Hepatic stellate cell (primary cell): ENCODE measurements around the gene CLRN2.
A peak's percentile ranks its signal among the peaks of the same experiment; 100 is the strongest.
"Not testable (repeated sequence)": the region's sequence is repeated elsewhere in the genome, so short reads cannot be mapped to it uniquely, and the experiment has no call there.

ENCODE experiments used
- DNase-seq: peaks from one replicate; pipeline ENCODE4 v3.0.0; 2011; ENCODE audit warnings: low spot score

Gene CLRN2

GRCh38 chr4:17545374-17546140 is 30.6 kb downstream of the CLRN2 start:
- DNase-seq: no peak

- no peak for DNase-seq
Observed at GRCh38 chr4:17546222-17546621, 31.3 kb downstream of the CLRN2 start.

DNA sequence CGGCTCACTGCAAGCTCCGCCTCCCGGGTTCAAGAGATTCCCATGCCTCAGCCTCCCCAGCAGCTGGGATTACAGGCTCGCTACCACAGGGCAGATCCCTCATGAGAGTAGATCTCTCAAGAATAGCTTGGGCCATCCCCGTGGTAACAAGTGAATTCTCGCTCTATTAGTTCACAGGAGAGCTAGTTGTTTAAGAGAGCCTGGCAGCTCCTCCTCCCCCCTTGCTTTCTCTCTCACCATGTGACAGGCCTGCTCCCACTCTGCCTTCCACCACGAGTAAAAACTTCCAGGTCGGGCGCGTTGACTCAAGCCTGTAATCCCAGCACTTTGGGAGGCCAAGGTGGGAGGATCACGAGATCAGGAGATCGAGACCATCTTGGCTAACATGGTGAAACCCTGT is 31.7 kb downstream of the CLRN2 start:
- no peak for DNase-seq

DNA sequence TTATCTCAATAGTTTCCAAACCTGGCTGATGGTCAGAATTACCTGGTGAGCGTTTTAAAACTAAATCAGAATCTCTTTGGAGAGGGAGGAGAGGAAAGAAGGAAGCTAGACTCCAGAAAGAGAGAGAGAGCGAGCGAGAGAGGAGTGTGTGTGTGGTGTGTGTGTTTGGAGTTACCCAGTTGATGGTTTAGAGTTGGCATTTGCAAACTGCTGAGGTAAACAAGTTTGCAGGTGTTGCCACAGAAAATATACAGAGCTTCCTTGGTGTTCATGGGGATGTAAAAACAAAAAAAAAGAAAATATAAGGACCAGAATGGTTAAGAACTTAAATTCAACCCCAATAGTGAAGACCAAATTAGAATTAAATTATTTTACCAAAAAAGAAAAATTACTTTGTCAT is 35.6 kb downstream of the CLRN2 start:
- no peak for DNase-seq

DNA sequence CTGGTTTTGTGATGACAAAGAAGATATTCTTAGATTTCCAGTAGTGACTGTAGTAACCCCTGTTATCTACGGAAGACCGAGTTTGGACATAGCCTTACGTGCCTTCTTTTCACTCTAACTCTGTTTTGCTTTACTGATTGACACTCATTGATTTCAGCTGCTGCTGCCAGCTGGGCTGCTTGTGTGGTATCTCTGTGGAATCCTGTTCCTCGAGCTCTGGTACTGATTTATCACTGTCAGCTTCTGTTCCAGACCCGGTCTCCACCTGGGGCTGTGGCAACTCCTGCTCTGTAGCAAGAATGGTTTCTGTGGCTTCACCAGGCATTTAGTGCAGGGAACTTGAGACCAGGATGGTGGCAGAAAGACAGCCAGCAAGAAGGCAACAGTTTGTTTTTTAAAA is 37.5 kb downstream of the CLRN2 start:
- no peak for DNase-seq

DNA sequence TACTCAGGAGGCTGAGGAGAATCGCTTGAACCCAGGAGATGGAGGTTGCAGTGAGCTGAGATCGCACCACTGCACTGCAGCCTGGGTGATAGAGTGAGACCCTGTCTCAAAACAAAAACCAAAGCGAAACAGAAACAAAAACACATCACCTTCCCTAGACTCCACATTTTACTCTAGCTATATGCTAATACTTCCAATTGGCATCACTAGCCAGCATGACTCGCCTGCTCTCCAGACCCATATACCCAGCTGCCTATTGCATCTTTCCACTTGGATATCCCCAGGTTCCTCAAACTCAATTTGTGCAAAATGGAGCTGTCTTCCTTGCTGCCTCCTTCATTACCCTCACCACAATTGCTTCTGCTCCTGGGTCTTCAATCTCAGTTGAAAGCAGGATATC is 39.6 kb downstream of the CLRN2 start:
- no peak for DNase-seq

- DNase-seq: no peak
Observed at GRCh38 chr4:17556498-17556897, 41.5 kb downstream of the CLRN2 start.

DNA sequence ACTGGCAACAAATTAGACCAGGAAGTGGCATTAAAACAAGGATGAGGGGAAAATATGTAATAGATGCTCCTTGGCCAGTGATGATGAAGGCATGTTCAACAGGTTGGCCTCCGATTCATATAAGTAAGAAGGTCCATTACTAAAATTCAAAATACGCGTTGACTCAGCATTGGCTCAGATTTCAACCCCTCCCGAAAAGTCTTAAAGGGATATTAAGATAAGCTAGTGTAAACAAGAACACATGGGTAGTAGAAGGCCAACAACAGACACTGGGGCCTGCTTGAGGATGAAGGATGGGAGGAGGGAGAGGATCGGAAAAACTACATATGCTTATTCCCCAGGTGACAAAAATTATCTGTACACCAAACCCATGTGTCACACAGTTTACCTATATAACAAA is 42.9 kb downstream of the CLRN2 start:
- no peak for DNase-seq

DNA sequence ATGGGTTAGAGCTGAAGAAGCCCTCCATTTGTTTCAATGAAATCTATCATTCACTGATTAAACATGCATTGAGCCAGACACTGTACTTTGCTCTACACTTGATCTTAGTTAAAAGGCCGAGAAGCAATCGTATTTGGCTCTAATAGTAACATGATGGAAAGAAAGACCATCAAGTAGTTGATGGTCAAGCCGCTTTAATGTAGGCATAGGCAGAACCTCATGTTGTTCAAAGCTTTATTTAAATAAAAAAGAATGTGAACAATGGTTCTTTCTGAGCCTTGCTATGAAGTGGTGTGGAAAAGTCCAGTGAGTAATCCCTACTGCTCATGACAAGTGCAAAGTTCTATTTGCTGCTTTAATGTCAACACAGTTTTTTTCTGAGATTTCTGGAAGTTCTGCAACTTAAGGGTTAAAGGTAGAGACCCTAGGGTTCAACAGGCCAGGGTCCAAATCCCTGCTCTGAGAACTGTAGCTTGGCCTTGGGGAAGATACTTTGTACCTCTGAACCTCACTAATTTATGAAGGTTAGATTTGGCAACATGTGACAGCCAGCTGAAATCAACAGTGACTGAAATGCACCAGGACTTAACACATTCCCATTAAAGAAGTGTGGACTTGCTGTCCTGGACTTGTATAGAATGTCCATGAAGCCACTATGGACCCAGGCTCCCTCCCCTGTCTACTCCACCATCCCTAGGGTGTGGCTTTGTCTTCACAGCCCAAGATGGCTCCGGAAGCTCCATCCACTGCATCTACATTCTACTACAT is 44.2 kb downstream of the CLRN2 start:
- no peak for DNase-seq

DNA sequence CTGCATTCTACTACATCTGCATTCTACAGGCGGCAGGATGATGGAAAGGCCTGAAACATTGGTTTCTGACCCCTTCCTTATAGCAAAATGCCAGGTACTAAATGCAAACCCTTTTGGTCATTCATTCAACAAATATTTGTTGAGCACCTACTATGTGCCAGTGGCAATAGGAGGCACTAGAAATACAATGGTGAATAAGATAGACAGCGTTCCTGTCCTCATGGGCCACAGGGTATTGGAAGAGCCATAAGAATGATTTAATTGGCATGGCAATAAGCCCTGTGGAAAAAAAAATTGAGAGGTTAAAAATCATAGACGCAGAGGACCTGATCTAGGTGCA is 44.7 kb downstream of the CLRN2 start:
- no peak for DNase-seq

- no peak for DNase-seq
Observed at GRCh38 chr4:17560065-17560673, 45.2 kb downstream of the CLRN2 start.

GRCh38 chr4:17561195-17561909 is 46.4 kb downstream of the CLRN2 start:
- peak; percentile 26 for DNase-seq

DNA sequence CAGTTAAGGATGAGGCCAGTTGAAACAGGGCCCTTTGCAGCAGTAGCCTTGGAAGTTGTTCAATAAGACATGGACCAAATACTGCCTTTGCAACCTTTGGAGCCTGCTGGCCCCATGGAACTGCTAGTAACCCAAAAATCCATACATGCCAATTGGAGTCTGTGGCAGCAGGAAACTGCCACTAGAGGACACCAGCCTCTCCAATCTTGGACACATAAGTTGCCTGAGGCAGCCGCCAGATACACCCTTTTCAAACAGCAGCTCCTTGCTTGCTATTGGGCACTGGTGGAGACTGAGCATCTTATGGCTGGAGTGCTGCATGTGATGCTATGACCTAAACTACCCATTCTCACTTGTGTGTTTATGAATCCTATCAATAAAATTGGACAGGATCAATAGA is 47.2 kb downstream of the CLRN2 start:
- DNase-seq: no peak

DNA sequence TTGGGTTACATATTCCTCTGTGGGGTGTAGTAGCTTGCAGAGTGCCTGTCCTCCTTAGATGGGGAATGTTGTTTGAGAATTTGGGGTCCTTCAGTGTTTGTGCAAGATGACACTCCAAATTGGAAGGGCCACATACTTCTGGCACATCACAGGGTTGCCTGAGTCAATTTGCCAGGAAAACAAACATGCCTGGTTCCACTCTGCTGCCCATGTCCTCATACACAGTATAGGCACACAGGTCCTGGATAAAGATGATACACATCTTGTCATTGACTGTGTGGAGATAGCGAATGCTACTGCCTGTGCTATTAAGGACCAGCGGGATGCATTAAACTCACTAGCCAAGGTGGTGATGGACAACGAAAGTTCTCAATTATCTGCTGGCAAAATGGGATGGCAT is 50.9 kb downstream of the CLRN2 start:
- DNase-seq: no peak

DNA sequence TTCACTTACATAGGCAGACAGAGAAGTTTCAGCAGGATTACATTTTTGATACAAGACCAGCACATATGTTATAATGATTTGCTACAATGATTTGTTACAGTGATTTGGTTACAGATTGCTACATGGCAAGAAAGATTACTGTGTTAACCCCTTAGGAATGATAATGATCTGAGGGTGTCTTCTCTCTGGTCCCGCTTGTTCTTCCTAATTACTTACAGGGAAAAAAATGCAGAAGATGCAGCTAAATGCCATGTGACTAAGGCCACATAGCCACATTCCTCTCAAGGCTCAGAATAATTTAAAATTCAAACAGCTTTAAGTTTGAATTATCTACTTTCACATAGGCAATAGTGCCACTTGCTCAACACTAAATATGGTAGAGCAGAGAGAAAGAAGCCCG is 52.3 kb downstream of the CLRN2 start:
- no peak for DNase-seq

- no peak for DNase-seq
Observed at GRCh38 chr4:17574206-17574605, 59.2 kb downstream of the CLRN2 start.

GRCh38 chr4:17575177-17575576 is 60.2 kb downstream of the CLRN2 start:
- not testable (repeated sequence) for DNase-seq
